ENCODE measurements around the gene CDC42BPB.

CDC42BPB gene

DNA sequence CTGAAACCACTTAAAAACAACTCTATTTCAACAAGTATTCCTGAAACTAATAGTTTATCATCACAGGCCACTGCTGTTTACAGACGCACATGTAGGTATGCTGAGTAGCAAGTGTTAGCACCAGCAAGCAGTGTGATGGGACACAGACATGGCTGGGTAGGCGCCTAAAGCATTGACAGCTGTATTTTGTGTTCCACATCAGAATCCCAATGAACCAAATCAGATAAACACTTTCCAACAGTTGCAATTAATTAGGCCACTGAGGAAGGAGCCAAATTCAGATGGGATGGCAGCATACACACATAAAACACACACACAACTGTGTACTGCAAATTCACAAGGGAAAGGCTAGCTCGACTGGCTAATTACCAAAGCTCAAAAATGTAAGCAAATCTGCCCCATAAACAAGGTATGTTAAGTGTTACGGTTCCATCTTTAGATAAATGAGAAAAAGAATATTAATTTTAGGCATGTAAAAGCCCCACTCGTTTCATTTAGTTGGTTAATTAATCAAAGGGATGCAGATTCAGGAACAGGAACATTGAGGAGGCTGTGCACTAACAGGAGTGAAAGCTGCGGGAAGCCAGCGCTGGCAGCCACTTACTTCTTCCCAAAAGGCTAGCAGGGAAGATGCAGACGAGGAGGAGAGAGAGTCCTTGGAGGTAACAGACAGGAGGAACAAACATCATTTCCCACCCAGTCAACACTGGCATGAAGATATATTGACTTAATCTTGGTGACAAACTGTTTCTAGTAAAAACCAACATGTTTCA is 101.5 kb downstream of the CDC42BPB start:
- DNase-seq: no peak

DNA sequence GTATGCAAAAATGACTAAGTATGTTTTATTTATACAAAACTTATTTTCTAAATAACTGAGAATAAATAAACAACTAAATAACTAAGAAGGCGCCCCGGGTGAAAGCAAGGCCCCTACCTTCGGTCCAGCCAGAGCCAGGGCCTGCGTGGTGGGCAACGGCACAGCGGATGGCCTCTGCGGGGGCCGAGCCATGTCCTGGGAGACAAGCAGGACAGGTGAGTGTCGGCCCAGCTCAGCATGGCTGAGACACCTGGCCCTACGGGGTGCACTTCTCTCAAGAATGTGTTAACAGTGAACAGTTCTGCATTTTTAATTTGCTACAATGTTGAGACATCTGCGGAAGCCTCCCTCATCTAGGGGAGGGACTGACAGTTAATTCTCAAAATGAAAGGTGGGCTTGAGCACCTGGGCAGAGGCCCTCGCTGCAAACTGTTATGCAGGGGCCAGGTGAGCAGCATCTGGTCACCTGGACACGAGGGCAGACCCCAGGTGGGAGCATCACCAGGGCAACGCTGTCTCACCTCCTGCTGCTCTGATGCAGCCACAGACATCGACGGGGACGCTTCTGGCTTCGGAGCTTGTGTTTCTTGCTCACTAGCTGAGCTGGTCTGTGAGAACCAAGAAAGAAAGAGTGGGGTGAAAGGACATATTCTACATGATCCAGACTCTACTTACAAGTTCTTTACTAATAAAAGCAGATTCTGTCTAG is 103.1 kb downstream of the CDC42BPB start:
- DNase-seq: no peak

GRCh38 chr14:102953100-102953499 is 104.2 kb downstream of the CDC42BPB start:
- DNase-seq: no peak

- no peak for DNase-seq
Measured at GRCh38 chr14:102952276-102952675, 105.1 kb downstream of the CDC42BPB start.

- DNase-seq: no peak
Measured at GRCh38 chr14:102951799-102952198, 105.5 kb downstream of the CDC42BPB start.

DNA sequence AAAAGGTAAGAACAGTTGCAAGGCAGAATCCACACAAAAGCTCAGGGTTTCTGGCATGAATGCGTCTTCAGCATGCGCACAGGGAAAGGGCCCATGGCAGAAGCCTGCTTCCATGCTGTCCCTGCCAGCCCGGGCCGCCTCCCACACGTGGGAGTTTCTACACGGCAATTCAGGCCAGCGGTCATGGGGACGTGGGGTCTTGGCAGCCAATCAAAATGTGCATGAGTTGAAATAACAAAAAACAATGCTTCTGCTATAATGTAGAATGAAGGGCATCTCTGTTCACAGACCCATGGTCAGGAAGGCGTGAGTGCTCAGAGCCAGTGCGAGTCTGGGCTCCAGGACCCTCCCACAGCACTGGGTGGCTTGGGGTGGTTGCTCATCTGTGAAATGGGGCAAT is 106.3 kb downstream of the CDC42BPB start:
- DNase-seq: no peak

DNA sequence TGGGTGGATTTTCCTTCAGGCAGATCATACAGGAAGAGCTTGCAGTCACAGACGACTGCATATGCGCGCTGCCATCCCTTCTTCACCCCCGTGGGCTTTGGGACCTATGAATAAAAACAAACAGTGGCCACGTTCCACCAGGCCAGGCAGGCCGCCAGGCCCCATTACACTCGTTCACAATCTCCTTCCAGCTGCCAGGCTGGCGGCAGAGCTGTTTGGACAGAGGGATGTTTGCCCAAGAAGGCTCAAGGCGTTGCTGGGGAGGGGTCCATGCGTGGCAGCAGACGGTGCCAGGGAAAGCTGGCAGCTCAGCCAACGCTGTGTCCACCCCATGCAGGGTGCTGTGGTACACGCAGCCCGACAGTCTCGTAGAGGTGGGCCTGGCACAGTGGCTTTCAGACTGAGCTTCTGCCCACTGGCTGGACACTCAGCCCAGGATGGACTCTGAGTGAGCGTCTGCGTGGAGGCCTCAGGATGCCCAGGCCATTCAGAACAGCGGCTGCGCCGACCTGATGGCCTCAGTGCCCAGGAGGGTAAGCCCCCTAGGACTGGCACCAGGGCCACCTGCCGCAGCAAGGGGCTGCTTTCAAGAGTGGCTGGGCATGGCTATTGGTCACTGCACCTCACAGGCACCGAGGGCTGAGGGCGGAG is 107.4 kb downstream of the CDC42BPB start:
- DNase-seq: peak in 1 of 2 experiments; percentile 49

GRCh38 chr14:102949062-102949800 is 108.1 kb downstream of the CDC42BPB start:
- DNase-seq: no peak

- no peak for DNase-seq
Measured at GRCh38 chr14:102948698-102949061, 108.7 kb downstream of the CDC42BPB start.

- DNase-seq: no peak
Measured at GRCh38 chr14:102947321-102948103, 109.8 kb downstream of the CDC42BPB start.

DNA sequence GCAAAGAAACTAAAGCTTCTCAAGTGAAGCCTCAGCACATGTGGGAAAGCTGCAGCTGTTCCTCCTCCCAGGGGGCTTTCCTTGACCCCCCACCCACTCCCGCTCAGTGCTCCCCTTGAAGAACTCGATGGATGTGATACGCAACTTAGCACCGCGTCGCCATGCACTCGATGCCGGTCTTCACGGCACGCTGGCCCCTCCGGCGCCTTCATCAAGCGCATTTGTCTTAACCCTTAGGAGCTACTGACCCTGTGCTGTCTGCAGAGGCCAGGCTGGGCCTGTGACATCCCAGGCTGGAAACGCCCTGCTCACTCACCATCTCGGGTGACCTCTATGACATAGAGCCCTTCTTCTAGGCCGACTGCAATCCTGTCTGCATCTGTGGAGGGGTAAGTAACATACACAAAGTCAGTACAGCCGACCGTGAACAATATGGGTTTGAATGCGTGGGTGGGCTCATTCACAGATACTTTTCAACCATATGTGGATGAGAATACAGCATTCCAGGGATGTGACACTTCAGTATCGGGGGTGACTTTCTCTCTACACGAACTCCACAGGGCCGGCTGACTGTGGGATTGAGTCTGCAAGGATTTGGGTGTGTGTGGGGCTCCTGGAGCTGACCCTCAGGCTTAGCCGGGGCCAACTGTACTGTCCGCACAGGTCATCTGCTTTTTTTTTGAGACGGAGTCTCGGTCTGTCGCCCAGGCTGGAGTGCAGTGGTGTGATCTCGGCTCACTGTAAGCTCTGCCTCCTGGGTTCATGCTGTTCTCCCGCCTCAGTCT is 111.8 kb downstream of the CDC42BPB start:
- no peak for DNase-seq

DNA sequence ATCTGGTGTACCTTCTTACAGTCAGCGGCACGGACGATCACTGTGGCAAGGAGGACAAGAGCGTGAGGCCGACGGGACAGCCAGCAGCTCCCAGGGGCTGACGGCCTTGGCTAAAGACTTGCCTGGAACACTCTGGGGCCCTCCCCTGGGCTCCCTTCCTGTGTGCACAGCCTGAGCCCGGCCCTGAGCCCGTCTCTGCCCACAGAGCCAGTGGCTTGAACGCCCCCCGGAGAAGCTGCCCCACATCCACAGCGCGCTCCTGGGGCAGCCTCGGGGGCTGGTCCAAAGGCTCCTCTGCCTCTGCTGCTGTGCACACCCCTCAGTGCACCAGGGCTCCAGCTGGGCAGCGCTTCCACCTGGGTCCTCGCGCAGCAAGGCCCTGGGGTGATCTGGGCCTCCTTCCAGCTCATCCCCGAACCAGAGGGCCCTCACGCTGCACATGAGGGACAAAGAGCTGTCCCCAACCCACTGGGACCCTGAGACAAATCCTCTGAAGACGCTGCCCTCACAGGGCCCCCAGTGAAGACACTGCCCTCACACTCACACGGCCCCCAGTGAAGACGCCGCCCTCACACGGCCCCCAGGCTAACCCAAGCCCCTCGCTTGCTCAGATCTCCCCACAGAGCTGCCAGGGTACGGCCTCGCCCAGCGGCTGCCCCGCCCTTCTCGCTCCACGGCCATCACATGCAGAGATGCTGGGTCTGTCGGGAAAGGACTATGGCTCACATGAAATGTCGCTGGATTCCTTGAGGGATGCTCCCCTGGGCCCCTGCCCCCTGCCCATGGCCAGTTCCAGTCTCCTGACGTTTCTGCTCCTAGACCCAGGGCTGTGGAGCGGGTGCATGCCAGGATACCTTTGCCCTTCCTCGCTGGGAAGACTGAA is 112.7 kb downstream of the CDC42BPB start:
- no peak for DNase-seq

GRCh38 chr14:102943979-102944378 is 113.4 kb downstream of the CDC42BPB start:
- DNase-seq: no peak

DNA sequence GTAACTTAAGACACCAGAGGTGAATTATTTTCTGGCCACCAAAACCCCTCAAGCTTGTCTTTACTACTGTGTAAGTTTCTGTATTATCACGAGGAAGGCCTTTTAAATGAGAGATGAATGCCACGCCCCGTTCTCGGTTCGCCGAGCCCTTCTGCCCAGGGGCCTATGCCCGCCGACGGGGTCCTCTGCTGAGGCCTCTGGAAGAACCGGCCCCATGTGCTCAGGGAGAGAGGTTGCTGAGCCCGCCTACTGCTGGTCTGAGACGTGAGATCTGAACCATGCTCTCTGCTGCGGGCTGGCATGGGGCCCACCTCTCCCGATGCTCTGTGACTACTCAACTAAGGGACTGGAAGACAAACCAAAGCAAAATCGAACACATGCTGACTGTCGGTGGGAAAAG is 113.9 kb downstream of the CDC42BPB start:
- DNase-seq: no peak

DNA sequence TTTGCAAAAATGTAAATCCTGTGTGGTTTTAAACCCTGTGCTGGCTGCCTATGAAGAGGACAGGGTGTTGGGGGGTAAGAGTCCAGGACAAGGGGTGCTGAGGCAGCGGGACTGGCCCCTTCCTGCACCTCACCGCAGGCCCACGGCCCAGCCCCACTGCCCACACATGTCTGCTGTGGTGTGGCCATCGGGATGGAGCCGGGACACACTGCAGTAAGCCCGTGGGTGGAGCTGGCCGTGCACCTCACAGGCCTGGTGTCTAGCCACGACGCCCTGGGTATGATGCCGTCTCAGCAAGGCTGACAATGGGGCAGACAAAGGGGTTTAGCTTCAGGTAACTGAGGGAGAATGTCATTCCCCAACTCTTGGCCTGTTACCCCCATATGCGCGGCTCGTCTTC is 115.3 kb downstream of the CDC42BPB start:
- no peak for DNase-seq

DNA sequence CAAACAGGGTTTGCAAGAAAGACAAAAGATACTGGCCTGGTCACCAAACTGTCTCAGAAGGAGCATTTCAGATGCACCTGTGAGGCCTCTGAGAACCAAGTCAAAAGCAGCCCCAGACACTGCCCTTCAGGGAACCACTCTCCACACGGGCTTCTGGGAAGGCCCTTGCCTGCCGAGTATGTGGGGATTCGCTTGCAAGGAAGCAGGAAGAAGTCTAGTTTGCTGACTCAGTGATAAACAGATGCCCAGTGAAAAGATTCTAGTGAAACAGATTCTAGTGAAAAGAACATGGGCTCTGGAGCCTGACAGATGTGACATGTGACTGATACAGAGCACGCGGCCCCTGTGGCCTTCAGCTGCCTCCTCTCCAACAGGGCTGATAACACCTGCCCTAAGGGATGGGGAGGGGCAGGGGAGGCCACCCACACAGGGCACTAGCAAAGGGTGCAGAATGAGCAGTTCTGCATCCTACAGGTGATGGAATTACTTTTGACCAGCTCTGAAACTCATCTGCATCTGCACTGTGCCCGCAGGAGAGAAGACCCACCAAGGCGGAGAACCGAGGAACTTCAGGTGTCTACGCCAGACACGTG is 115.8 kb downstream of the CDC42BPB start:
- no peak for DNase-seq

DNA sequence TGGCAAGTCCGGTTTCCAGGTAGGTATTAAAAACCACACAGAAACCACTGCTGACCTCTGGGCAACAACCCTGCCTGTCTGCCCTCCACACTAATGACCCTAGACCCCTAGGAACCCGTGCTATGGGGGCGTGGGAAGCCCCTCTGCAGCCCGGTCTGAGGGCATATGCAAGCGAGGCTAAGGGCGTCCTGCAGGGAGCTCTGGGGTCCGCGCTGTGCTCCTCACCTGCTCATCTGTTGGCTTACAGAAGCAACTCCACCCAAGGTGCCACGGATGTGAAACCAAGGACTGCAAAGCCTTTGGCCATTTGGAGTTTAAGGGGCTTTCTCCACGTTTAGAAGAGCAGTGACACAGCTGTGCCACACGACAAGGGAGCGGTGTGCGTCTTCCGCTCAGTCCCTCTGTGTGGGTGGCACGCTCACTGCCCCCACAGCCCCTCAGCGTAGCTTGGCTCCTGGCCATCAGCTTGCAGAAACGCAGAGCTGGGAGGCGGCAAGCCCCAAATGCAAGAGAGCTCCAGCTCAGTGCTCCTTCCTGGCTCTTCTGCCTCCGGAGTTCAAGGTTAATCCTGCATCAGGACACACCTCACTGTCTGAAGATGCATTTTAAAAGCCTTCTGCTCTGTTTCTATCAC is 116.5 kb downstream of the CDC42BPB start:
- no peak for DNase-seq

DNA sequence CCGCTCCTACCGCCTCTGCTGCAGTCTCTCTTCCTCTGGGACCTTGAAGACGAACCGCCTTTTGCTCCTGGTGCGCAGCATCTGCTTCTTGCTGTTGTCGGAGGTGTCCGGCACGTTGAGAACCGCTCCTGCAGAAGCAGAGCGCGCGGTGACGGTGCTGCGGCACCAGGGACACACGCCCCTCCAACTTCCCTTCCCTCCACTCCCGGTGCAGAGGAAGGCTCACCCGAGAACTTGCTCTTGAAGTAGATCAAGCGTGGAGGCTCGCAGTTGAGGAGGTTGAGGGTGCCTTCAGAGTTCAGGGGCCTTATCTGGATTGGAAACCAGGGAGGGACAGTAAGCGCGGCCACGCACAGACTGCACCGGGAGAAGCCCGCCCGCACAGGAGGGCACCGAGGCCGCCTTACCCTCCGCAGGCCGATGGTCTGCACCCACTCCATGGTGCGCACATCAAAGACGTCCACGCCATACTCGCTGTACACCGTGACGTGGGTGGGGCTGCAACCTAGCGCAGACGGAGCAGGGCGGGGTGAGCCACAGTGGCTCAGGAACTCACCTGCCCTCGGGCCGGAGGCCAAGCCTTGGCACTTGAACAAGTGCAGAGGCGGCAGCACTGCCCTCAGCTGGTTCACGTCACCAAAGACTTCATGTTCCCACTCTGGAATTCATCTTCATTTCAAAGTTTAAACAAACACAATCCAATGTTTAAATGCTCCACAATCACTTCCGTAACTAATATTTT is 117.4 kb downstream of the CDC42BPB start:
- DNase-seq: no peak

GRCh38 chr14:102939329-102939728 is 118.0 kb downstream of the CDC42BPB start:
- DNase-seq: no peak
